HG03066 (cell line): ENCODE measurements around the gene CPSF6.

Experiments used
- ATAC-seq: cut with Tn5 transposase; IDR thresholded peaks from one replicate; pipeline ENCODE4 v1.9.1; 2021; ENCODE audit warnings: low read depth; ENCODE audit not compliant: unreplicated experiment

CPSF6 gene

GRCh38 chr12:69318225-69318624 lies 78.9 kb downstream of the CPSF6 start:
- ATAC-seq = no peak

- no peak for ATAC-seq
These were observed 82.0 kb downstream of the CPSF6 start for GRCh38 chr12:69321351-69321750.
